ENCODE results near the gene ZNF20.
A peak's percentile ranks its signal among the peaks of the same experiment; 100 is the strongest.

ZNF20 gene

DNA sequence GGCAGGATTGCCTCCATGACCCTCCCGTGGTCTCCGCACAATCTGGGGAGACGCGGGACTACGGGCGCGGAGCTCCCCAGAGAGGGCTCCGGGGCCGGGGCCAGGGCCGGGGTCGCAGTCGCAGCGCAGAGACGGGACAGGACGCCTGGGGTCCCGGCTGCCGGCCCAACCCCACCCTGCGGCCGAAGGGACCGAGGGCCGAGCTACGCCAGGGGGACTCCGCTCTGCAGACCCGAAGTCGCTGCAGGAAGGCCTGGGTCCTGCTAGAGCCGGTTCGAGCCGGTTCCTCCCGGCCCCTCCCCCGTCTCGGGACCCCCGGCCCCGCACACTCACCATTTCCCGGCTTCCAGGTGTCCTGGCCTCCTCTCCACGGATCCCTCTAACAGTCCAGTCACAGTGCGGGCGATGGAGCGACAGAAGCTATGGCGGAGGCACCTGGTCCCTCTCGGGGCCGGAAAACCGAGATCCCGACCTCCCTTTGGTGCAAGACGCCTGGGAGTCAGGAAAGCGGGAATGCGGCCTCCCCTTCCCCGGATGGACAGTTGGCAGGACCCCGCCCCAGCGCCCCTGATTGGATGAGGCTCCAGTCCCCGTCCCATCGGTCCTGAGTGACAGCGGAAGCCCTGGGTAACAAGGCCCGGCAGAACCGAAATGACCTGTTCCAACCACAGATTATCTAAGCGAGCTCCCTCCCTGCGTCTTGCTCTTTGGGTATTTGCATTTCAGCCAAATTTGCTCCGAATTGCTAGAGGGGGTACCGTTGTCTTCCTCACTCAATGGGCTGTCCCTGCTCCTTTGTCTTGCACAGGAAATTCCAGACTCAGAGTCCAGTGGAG is 16.3 kb upstream of the ZNF20 start, which contains the start of gene ZNF625:
Gene ZNF625, minus strand, starts transcription at position 512 of the 836 bp plus-strand sequence. Its CDS starts 176 bp downstream, at position 336.
- Histone ChIP-seq H2AFZ (ENCODE audit: low read depth, low read length) (peak within 1 kb of the TSS; percentile 99), H3K79me2 (ENCODE audit: low read length) (peaks cover 13% of the 10 kb centered on the region), H3K9me3 (ENCODE audit: insufficient read depth, low read length) (no peaks in the 10 kb centered on the region), H4K20me1 (ENCODE audit: insufficient read depth, low read length) (no peaks in the 10 kb centered on the region), H3K4me1 (ENCODE audit: low read length) (peaks cover 9% of the 10 kb centered on the region), H3K36me3 (replicated peaks; ENCODE audit: low read depth, low read length) (peaks cover 3% of the 10 kb centered on the region), H3K27ac (ENCODE audit: low read length) (peak within 1 kb of the TSS; percentile 14; the same call in 1 of the 2 replicates), H3K27me3 (ENCODE audit: low read depth, low read length) (no peaks in the 10 kb centered on the region), H3K4me2 (ENCODE audit: low read length) (peak within 1 kb of the TSS; percentile 93), H3K4me3 (ENCODE audit: low read length) (peak within 1 kb of the TSS; percentile 97), H3K9ac (ENCODE audit: low read length) (peak within 1 kb of the TSS; percentile 92)
- TF ChIP-seq EZH2phosphoT487 (IDR thresholded peaks at IDR 0.05; ENCODE audit: low read depth) = no peak
- TF ChIP-seq, protein P1, sequence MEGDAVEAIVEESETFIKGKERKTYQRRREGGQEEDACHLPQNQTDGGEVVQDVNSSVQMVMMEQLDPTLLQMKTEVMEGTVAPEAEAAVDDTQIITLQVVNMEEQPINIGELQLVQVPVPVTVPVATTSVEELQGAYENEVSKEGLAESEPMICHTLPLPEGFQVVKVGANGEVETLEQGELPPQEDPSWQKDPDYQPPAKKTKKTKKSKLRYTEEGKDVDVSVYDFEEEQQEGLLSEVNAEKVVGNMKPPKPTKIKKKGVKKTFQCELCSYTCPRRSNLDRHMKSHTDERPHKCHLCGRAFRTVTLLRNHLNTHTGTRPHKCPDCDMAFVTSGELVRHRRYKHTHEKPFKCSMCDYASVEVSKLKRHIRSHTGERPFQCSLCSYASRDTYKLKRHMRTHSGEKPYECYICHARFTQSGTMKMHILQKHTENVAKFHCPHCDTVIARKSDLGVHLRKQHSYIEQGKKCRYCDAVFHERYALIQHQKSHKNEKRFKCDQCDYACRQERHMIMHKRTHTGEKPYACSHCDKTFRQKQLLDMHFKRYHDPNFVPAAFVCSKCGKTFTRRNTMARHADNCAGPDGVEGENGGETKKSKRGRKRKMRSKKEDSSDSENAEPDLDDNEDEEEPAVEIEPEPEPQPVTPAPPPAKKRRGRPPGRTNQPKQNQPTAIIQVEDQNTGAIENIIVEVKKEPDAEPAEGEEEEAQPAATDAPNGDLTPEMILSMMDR (IDR thresholded peaks at IDR 0.05; ENCODE audit: low read depth, low read length) = no peak

DNA sequence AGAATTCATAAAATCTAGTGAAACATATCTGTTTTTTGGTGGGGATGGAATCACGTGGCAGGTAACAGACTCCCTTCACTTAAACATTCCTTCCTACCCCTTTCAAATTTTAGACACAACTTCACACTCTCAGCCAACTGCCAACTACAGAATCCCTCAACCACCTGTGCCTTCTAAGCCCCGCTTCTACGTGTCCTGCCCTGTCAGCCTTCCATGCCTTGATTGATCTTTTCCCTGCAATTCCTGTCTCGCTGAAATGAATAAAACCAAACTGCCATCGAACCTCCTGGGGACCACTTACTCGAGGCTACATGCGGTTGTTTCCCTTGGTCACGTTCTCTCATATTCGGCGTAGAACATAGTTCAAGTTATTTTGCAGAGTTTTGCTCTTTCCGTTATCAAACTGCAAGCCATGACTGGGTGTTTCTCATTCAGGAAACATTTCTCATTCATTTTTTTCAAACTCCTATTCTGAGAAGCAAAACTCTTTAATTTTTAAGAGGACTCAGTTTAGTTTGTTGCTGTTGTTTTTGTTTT is 15.2 kb upstream of the ZNF20 start:
- no peaks in the 10 kb centered on the region for H3K9me3 ChIP-seq (ENCODE audit: insufficient read depth, low read length)
- no peak overlapping the region for H3K27ac ChIP-seq (ENCODE audit: low read length)

DNA sequence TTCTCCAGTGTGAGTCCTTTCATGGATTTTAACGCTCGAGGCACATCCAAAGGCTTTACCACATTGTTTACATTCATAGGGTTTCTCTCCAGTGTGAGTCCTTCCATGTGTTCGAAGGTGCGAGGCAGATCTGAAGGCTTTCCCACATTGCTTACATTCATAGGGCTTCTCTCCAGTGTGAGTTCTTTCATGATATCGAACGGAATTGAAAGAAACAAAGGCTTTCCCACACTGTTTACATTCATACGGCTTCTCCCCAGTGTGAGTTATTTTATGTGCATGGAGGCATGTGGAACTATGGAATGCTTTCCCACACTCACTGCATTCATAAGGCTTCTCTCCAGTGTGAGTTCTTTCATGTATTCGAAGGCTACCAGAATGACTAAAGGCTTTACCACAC is 5.2 kb upstream of the ZNF20 start:
- H3K4me2 ChIP-seq (ENCODE audit: low read length) = no peak overlapping the region
- H3K4me1 ChIP-seq (ENCODE audit: low read length) = peaks cover 8% of the 10 kb centered on the region
- no peak overlapping the region for H3K4me3 ChIP-seq (ENCODE audit: low read length)
- H2AFZ ChIP-seq (ENCODE audit: low read depth, low read length) = no peak overlapping the region
- H3K36me3 ChIP-seq (replicated peaks; ENCODE audit: low read depth, low read length) = peaks cover 39% of the 10 kb centered on the region
- no peak overlapping the region for H3K9ac ChIP-seq (ENCODE audit: low read length)
- no peak overlapping the region for H3K27ac ChIP-seq (ENCODE audit: low read length)
- no peaks in the 10 kb centered on the region for H3K79me2 ChIP-seq (ENCODE audit: low read length)
- no peak for TF ChIP-seq EZH2phosphoT487 (IDR thresholded peaks at IDR 0.05; ENCODE audit: low read depth)
- TF ChIP-seq, protein P1 (IDR thresholded peaks at IDR 0.05; ENCODE audit: low read depth, low read length) = no peak
- H3K27me3 ChIP-seq (ENCODE audit: low read depth, low read length) = no peaks in the 10 kb centered on the region
- H3K9me3 ChIP-seq (ENCODE audit: insufficient read depth, low read length) = no peaks in the 10 kb centered on the region
- H4K20me1 ChIP-seq (ENCODE audit: insufficient read depth, low read length) = peaks cover 6% of the 10 kb centered on the region; the same call in 1 of the 2 replicates

More for the DNA sequence above, 15.2 kb upstream of the ZNF20 start:
- TF ChIP-seq, protein P1 (IDR thresholded peaks at IDR 0.05; ENCODE audit: low read depth, low read length) = no peak
- Histone ChIP-seq H3K36me3 (replicated peaks; ENCODE audit: low read depth, low read length) (peaks cover 5% of the 10 kb centered on the region), H3K4me1 (ENCODE audit: low read length) (peaks cover 9% of the 10 kb centered on the region), H3K79me2 (ENCODE audit: low read length) (peaks cover 13% of the 10 kb centered on the region), H3K9ac (ENCODE audit: low read length) (no peak overlapping the region; the same call in 1 of the 2 replicates), H4K20me1 (ENCODE audit: insufficient read depth, low read length) (no peaks in the 10 kb centered on the region), H3K4me3 (ENCODE audit: low read length) (peak overlapping the region; percentile 97), H2AFZ (ENCODE audit: low read depth, low read length) (no peak overlapping the region), H3K4me2 (ENCODE audit: low read length) (peak overlapping the region; percentile 93), H3K27me3 (ENCODE audit: low read depth, low read length) (no peaks in the 10 kb centered on the region)

DNA sequence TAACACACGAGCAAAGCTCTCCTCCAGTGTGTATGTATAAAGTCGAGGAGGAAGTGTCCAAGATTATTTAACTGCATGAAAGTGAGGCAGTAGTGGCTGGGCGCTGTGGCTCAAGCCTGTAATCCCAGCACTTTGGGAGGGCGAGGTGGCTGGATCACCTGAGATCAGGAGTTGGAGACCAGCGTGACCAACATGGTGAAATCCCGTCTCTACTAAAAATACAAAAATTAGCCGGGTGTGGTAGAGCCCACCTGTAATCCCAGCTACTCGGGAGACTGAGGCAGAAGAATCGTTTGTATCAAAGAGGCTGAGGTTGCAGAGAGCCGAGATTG is 1.2 kb upstream of the ZNF20 start:
- H3K9me3 ChIP-seq (ENCODE audit: insufficient read depth, low read length) = no peaks in the 10 kb centered on the region
- no peak overlapping the region for H3K27ac ChIP-seq (ENCODE audit: low read length)
- H3K79me2 ChIP-seq (ENCODE audit: low read length) = no peaks in the 10 kb centered on the region; the same call in 1 of the 2 replicates
- peaks cover 8% of the 10 kb centered on the region for H3K4me1 ChIP-seq (ENCODE audit: low read length)
- H3K4me2 ChIP-seq (ENCODE audit: low read length) = peak overlapping the region; percentile 93; the same call in 1 of the 2 replicates
- no peaks in the 10 kb centered on the region for H3K27me3 ChIP-seq (ENCODE audit: low read depth, low read length)
- H3K36me3 ChIP-seq (replicated peaks; ENCODE audit: low read depth, low read length) = peaks cover 23% of the 10 kb centered on the region
- H4K20me1 ChIP-seq (ENCODE audit: insufficient read depth, low read length) = peaks cover 6% of the 10 kb centered on the region; the same call in 1 of the 2 replicates
- H3K4me3 ChIP-seq (ENCODE audit: low read length) = no peak overlapping the region
- no peak for TF ChIP-seq EZH2phosphoT487 (IDR thresholded peaks at IDR 0.05; ENCODE audit: low read depth)
- TF ChIP-seq, protein P1 (IDR thresholded peaks at IDR 0.05; ENCODE audit: low read depth, low read length) = no peak
- no peak overlapping the region for H3K9ac ChIP-seq (ENCODE audit: low read length)
- H2AFZ ChIP-seq (ENCODE audit: low read depth, low read length) = no peak overlapping the region
